Ovary (tissue), 3 donors: Measurements from ENCODE around the gene ERH.

Experiments used
- CTCF ChIP-seq, 3 donors: fragments of 450-650 bp in 2 of 3; fragments of 200-600 bp in 1 of 3; IDR thresholded peaks; one replicate each; pipeline versions ENCODE4 v1.5.1 to v1.8.0; 2016 to 2022; ENCODE audit warnings: antibody characterized with exemption in 3 of 3, mild to moderate bottlenecking in 1 of 3
- POLR2A ChIP-seq: fragments of 450-650 bp; IDR thresholded peaks from one replicate; pipeline ENCODE4 v1.6.1; 2017; ENCODE audit warnings: antibody characterized with exemption, mild to moderate bottlenecking, moderate library complexity
- donor health status: DM: no; HTN: no; CAD: no.

DNA sequence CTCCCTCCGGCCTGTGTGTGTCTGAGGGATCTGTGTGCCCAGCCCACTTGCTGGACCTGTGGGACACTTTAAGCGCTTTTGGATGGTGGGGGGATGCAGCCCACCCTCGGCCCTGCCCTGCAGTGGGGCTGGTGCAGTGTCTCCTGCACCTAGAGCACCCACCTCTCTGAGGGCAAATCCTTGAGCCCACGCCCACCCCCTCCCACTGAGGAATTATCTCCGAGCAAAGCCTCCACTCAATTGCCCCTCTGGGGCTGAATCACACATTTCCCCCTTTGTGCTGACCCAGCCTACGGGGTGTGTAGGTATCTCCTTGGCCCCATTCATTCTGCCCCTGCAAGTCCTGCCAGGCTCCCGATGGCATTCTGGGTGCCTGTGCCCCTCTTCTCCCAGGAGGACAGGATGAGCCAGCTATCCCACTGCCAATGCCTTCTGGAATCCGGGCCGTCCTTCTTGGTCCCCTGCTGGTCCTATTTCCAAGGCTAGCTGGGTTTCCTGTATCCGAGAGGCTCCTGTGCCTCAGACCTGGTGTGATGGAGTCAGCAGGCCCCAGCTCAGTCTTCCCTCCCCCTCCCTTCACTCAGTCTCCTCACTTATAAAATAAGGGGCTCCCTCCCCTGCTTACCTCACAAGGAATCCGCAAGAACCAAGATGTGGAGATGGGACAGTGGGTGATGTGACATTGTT lies 48.9 kb downstream of the ERH start:
- TF ChIP-seq POLR2A (no peak), CTCF (IDR thresholded peaks at IDR 0.05) (no peak)
